HG03575 (cell line): ENCODE measurements around the gene FKBP11.
"Not testable (repeated sequence)": the region's sequence is repeated elsewhere in the genome, so short reads cannot be mapped to it uniquely, and the experiment has no call there.

ENCODE experiments used
- ATAC-seq: cut with Tn5 transposase; IDR thresholded peaks from one replicate; pipeline ENCODE4 v1.9.1; 2021; ENCODE audit not compliant: unreplicated experiment, insufficient number of reproducible peaks, low FRiP score; ENCODE audit errors: extremely low read depth

Gene FKBP11

DNA sequence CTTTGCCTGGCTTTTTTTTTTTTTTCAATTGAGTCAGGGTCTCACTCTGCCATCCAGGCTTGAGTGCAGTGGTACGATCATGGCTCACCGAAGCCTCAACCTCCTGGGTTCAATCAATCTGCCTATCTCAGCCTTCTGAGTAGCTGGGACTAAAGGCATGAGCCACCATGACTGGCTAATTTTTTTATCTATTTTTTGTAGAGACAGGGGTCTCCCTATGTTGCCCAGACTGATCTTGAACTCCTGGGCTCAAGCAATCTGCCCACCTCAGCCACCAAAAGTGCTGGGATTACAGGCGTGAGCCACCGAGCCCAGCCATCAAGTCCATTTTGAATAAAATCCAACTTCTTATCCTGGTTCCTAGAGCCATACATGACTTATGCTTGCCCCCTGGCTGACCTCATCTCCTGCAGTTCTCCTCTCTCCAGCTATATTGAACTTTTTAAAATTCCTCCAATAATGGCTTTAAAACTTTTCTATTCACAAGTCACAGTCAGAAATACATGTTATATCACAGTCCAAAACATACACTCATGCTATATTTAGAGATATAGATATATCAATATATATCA, 49.3 kb downstream of the FKBP11 start:
- ATAC-seq: no peak

DNA sequence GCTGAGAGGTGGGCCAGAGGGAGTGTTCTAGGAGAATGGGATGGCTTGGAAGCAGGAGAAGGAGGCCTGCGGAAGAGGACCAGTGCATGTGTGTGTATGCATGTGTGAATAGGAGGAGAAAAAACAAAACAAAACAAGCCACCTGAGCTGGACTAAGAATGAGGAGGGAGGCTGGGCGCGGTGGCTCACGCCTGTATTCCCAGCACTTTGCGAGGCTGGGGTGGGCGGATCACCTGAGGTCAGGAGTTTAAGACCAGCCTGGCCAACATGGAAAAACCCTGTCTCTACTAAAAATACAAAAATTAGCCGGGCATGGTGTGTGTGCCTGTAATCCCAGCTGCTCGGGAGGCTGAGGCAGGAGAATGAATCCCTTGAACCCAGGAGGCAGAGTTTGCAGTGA, 51.8 kb downstream of the FKBP11 start:
- not testable (repeated sequence) for ATAC-seq

DNA sequence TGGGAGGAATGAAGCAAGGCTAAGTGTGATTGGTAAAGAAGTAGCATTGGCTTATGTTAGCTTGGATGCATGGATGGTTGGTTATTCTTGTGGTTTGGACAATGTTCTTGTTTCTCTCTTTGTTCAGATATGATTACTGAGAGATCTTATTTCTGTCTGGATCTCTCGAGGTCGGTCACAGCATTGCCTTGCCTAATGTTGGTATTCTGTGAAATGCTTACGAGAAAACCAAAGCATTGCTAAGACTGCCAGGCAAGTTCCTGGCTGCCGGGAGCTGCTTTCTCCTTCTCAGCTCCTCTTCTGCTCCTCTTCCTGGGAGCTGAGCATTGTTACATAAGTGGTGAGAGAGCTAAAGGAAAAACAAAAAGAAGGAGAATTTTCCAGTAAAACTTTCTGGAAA, 52.2 kb downstream of the FKBP11 start:
- ATAC-seq: no peak
